GM18870 (cell line): ENCODE data around the gene UTP11.
"Not testable (repeated sequence)": the region's sequence is repeated elsewhere in the genome, so short reads cannot be mapped to it uniquely, and the experiment has no call there.

ENCODE experiments used
- ATAC-seq: cut with Tn5 transposase; IDR thresholded peaks from one replicate; pipeline ENCODE4 v1.9.1; 2021; ENCODE audit warnings: moderate library complexity; ENCODE audit not compliant: unreplicated experiment

The UTP11 gene, protein sequence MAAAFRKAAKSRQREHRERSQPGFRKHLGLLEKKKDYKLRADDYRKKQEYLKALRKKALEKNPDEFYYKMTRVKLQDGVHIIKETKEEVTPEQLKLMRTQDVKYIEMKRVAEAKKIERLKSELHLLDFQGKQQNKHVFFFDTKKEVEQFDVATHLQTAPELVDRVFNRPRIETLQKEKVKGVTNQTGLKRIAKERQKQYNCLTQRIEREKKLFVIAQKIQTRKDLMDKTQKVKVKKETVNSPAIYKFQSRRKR

DNA sequence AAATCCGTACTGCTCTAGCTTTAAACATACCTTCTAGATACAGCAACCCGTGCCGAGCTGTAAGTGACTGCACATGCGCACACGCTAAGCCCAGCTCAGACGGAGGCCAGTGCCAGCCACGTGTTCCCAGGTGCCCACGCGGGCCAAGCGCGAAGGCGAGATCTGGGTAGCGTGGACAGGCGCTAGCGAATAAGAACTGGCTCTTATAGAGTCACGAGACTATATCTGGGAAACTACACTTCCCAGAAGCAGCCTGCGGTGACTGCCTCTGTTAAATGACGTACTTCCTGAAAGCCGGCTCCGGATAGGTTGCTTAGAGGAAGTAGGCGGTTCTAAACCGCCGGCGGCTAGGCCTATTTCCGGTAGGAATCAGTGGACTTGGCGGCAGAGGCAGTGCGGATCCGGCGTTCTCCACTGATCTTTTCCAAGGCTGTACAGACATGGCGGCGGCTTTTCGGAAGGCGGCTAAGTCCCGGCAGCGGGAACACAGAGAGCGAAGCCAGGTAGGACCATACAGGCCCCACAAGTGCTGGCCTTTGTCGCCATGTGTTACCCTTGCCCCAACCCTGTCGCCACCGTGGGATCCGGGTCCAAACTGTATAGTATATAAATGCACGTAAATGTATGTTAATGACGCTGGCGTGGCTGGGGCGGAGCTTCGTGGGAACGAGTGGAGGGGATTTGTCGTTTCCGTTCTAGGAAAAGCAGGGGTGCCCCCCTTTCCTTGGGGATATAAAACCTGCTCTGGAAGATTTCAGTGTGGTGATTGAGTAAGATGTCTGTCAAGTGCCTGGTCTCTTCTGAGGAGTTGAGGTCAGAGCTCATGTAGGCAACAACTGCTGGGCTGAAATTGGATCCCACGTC, at the start of gene UTP11:
Gene UTP11 (plus strand): TSS at position 372 of the 864 bp plus-strand sequence. CDS start 69 bp downstream, at position 441.
- ATAC-seq, result peak; percentile 75

DNA sequence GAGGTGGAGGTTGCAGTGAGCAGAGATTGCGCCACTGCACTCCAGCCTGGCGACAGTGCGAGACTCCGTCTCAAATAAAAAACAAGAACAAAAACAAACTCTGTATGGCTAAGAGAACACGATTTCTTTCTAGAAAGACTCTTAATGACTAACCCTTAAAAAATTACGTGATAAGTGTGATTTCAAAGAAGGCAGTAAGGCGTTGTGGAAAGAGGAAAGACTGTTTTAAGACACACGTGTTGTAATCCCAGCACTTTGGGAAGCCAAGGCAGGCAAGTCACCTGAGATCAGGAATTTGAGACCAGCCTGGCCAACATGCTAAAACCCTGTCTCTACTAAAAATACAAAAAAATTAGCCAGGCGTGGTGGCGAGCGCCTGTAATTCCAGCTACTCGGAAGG, 48.4 kb upstream of the UTP11 start:
- not testable (repeated sequence) for ATAC-seq

DNA sequence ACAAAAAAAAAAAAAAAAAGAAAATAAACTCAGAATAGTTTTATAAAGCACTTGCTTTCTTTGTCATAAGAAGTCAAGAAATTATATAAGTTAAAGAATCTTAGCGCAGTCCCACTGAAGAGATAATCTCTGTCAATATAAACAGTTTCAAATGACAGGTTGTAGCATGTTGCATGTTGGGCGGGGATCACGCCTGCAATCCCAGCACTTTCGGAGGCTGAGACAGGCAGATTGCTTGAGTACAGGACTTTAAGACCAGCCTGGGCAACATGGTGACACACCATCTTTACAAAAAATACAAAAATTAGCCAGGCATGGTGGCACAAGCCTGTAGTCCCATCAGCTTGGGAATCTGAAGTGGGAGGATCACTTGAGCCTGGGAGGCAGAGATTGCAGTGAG, 47.2 kb upstream of the UTP11 start:
- ATAC-seq, result no peak

DNA sequence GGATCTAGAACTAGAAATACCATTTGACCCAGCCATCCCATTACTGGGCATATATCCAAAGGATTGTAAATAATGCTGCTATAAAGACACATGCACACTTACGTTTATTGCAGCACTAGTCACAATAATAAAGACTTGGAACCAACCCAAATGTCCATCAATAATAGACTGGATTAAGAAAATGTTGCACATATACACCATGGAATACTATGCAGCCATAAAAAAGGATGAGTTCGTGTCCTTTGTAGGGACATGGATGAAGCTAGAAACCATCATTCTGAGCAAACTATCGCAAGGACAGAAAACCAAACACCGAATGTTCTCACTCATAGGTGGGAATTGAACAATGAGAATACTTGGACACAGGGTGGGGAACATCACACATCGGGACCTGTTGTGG, 38.9 kb upstream of the UTP11 start:
- ATAC-seq, result not testable (repeated sequence)

DNA sequence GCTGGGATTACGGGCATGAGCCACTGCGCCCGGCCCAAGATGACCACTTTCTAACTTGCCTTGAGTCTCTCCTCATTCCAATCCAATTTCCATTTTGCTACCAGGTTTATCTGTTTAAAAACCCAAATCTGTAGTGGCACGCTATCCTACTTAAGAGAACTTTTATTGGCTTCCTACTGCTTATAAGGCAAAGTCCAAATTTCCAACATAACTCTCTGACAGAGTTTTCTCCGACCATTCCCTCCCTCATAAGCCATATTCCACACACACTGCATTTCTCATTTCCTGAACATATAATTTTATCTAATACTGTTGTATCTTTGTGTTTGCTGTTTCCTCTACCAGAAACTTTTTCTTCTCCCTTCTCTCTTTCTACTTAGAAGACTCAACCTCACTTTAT, 38.0 kb upstream of the UTP11 start:
- ATAC-seq, result no peak

DNA sequence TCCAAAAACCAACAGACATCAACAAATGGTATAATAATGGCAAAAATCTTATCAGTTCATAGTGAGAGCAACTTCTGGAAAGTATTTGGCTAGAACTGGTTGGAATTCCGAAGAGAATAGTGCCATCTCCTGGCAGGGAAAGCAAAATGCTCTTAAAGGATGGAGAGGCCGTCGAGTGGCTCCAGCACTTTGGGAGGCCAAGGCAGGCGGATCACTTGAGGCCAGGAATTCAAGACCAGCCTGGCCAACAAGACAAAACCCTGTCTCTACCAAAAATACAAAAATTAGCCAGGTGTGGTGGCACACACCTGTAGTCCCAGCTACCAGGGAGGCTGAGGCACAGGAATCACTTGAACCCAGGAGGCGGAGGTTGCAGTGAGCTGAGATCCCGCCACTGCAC, 37.5 kb upstream of the UTP11 start:
- not testable (repeated sequence) for ATAC-seq

DNA sequence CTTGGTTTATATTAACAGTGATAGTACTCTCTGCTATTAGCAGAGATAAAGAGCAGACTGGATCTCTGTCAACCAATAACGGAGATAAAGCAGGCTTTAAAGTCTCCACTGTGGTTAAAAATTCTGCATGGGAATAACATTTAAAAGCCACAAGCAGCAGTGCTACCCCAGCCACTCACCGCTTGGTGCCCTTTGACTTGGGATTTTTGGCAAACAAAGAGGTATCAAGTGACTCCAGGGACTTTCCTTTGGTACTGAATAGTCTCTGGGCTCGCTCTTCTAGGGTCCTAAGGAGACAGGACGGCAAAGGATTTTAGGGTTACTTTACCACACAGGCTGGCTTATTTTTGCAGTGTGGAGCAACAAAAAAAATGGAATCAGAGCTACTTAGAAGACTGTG, 34.0 kb upstream of the UTP11 start:
- no peak for ATAC-seq

DNA sequence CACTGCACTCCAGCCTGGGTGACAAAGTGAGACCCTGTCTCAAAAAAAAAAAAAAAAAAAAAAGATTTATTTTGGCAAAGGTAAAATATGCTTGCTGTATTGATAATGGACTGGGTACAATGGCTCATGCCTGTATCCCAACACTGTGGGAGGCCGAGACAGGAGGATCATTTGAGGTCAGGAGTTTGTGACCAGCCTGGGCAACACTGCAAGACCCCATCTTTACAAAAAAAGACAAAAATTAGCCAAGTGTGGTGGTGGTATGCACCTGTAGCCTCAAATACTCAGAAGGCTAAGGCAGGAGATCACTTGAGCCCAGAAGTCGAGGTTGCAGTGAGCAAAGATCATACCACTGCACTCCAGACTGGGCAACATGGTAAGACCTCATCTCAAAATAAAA, 29.0 kb upstream of the UTP11 start:
- ATAC-seq, result no peak

DNA sequence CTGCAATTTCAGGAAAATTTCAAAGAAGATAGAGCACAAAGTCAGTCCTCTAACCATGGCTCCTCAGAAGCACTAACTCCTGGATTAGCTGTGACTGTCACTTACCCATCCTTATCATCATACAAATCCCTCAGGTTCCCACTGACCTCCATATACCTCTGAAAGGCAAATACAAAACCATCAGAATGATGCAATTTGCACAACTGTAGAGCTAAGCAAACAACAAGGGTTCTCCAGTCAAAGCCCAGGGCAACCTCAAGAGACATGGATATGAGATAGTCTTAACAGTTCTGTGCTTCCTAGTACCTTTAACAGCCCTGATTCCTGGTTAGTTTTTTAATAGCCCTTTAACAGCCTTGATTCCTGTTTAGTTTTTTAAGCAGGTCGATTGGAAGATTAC, 24.9 kb upstream of the UTP11 start:
- ATAC-seq, result no peak

DNA sequence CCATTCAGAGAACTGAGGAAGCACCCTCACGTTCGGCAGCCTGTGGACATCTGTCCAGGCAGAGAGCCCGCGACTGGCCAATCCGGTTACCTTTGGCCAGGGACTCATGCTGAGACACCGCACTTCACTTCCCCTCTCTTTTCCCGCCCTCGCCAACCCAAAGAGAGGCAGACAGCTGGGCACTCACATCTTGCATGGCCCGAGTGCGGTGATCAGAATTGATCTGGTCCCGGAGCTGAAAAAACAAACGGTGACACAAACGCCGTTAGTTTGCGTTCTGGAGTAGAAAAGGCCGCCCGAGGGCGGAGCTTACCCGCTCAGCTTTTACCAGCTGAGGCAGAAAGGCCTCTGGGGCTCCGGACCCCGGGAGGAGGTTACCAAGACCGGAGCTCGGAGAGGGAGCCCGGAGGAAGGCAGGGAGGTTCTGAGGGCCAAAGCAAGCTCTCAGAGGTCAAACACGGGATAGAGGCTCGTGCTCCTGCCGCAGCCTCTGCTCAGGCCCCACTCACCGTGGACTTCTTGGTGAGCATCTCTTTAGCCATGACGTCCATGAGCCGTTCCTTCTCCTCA, 23.1 kb upstream of the UTP11 start:
- peak; percentile 15 for ATAC-seq

DNA sequence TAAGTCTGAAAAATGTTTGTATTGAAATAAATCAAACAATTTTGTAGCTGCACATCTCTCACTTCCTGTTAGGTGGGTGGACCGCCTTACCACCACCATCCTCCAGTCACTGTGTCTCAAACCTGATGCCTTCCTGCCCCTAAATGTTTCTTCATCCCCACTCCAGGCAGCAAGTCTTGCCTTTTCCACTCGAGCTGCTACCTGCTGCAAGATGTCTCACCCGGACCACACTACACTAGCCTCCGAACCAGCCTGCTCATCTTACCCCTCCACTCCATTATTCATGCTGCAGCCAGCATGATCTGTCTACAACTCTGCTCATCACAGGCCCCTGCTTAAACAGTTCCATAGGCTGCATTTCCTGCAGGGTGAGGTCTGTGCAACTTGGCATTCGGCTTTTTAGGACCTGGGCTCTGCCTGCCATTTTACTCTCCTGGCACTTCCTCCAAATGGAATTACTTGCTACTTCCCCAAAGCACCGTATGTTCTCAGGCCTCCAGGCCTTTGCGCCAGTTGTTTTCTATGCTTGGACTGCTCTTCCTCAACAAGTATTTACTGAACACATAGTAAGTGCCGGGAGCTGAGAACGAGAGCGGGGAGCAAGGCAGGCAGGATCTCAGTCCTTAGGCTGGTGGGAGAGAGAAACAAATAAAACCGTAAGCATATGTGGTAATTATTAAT, 17.5 kb upstream of the UTP11 start:
- ATAC-seq, result no peak

DNA sequence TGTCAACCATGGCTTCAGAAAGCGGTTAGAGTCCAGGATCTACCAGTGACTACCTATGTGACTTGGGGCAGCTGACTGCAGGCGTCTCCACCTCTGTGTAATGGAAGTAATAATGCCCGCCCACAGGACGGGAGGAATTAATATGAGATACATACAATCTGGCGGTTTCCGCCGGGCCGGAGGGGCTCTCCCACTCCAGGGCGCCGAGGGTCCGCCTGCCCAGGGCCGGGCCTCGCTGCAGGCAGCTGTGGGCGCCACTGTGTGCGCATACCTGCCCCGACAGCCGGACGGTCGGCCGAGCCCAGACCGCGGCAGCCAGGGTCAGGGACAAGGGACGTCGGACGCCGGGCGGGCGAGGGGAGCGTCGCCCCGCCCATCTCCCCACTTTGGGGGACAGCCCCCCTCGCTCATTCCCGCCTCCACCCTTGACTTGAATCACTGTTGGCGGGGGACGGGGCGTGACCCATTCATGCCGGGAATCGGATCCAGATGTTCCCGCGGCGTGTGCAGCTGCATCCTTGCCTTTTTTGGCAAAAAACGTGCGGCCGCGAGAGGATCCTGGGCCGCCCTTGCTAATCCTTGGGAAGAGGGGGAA, 16.7 kb upstream of the UTP11 start:
- ATAC-seq, result no peak

DNA sequence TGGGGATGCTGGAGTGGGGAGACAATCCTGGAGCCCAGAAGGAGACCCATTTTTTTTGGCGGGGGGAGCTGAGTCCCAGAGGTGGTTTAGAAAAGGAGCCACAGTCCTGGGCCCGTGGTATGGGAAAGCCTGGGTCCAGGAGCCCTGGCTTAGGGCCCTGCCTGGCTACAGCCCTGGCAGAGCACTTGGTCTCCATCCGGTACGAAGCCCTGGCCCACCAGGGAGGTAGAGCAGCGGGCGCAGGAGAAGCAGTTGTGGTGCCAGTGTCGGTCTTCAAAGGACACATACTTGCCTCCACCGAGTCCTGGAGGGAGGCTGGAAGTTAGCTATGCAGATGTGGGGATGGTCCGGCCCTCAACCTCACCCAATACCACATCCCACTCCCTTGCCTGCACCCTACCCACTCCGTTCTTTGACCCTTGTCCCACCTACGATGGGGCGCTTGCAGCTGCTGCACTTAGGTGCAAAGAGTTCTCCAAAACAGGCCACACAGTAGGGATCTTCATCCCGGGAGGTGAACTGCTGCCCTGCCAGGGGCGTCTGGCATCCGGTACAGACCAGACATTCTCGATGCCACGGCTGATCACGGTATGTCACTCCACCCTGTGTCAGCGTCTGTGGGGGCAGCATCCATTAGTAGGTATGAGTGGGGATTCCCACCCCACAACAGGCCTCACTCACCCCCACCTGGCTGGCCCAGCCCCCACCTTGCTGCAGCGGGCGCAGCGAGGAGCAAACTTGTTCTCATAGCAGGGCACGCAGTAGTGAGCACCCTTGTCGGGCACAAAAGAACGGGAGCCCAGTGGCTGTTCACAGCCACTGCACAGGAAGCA, 15.1 kb upstream of the UTP11 start:
- ATAC-seq, result no peak

DNA sequence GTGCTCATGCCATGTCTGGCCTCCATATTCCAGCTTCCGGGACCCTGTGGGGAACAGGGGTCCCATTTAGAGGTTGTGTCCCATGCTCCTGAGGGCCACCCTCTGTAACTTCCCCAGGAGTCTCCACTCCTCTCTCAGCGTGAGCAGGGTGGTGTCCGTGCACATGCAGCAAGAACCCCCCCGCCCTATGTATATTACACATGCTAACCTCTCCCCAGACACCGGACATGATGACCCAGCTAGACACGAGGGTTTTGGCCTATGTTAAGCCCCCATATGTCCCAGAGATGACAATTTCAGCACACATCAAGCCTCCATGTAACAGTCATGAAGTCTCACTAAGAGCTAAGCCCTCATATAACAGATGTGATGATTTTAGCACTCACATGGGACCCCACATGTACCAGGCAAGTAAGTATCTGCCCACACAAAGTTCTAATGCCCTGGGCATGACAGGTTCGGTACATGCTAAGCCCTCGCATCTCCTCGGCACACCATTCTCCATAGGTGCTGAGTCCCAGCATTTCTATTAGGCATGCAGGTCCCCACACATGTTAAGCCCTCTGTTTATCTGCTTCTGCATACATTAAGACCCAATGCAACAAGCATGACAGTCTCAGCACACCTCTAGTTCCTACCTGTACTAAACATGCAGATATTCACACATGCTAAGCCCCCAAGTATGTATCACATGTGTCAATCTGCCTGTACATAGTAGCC, 14.3 kb upstream of the UTP11 start:
- ATAC-seq, result no peak

DNA sequence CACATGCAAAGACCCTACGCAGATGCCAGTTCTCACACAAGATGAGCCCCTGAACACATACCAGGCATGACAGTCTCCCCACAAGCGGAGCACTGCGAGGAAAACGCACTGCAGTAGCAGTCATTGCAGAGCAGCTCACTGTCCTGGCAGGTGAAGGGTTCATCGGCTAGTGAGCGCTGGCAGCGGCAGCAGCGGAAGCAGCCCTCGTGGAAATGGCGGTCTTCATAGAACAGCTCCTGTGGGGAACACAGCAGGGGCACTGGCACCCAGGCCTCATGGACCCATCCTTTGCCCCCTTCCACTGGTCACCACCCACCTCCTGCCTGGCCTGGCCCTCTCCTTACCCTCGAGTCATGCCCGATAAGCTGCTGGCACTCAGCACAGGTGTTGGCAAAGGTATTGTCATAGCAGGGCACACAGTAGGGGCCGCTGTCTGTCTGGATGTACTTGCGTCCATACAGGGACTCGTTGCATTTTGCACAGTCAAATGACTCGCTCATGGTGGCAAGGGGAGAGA, 13.6 kb upstream of the UTP11 start:
- ATAC-seq, result no peak

DNA sequence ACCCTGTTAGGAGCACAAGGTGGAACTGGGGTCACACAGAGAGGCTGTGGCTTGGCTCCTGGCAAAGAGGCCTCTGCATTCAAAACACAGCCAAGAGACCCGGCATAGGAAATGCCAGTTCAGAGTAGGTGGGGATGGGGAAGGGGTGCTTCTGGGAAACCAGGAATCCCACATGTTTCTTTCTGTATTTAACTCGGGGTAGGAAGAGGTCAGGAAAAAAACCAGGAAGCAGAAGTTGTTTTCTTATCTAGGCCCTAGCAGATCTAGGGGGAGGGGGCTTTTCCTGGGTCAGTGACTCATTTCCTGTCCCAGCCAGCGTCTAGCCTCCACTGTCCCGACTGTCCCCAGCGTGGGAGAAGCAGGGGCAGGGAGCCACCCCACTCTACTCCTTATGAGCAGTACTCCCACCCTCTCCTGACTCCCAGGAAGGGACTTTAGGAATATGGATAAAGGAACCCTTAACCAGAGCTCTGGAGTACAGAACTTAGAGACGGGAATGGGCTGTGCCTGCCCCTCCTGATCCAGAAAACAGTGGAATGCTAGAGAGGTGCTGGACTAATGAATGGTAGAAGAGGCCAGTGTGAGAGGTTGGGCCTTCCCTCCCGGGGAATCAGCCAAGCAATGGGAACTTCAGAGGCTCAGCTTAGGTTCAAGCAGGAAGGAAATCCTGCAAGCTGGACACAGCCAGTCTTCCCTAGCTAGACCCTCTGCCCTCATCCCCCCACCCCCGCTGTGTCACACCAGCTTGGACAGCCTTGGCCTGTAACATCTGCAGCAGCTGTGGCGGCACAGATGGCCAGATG, 12.9 kb upstream of the UTP11 start:
- no peak for ATAC-seq

DNA sequence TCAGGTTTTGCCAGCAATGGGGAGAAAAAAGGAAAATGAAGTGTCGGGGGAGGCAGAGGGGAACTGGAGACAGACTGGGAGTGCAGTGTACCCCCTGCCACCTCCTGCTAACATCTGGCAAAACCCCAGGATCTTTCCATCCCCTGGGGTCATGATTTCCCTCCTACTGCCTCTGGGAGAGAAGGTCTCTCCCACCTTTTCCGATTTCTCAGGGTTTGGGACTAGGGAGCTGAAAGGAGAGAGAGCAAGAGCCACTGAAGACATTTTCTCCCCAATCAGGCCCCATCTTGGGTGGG, 12.4 kb upstream of the UTP11 start:
- ATAC-seq, result no peak

DNA sequence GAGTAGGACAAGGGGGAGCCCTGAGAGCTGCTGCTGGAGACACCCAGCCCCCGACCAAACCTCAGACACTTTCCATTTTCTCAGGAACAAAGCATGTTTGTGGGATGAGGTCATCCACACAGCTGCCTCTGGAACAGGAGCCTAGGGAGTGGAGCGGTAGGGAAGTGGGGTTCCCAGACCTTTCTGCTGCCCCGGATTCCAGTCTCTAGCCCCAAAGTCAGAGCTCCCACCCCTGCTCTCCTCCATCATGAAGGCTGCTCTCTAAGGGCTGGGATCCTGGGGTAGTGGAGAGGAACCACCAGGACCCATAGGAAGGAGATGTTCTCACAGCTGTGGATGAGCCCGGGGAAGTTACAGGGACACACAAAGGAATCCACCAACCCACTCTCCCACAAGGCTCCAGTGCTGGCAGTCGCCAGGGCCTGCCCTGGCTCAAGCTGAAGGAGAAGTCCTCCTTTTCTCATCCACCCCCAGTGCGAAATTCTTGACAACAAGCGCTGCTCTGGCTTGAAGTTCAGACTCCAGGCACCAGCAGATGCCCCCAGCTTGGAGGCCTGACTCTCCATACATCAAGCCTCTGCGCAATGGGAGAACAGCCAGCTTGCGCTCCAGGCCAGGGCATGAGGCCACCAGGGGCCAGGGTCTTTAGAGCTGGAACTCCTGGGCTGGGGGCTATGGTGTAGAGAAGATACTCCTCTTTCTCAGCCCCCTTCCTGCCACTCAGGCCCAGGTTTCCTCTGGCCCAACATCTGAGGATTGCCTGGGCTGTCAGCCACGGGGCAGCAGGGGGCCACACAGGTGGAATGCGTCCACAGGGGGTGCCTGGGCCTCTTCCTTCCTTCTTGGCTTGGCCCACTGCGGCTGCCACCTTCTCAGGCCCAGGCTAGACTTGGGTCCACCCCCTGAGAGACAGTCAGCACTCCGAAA, 11.7 kb upstream of the UTP11 start:
- no peak for ATAC-seq
